ENCODE results near the gene CHPT1. TPM values are rescaled to one million over a fixed set of nuclear protein-coding genes. Genes with fewer than 3 reads are reported as not detected.
"Not testable (repeated sequence)": the region's sequence is repeated elsewhere in the genome, so short reads cannot be mapped to it uniquely, and the experiment has no call there.

CHPT1 gene
- 27.8 and 31.2 TPM in 2 replicates for total RNA-seq (2014; rRNA removed; shearing (Covaris generic))

DNA sequence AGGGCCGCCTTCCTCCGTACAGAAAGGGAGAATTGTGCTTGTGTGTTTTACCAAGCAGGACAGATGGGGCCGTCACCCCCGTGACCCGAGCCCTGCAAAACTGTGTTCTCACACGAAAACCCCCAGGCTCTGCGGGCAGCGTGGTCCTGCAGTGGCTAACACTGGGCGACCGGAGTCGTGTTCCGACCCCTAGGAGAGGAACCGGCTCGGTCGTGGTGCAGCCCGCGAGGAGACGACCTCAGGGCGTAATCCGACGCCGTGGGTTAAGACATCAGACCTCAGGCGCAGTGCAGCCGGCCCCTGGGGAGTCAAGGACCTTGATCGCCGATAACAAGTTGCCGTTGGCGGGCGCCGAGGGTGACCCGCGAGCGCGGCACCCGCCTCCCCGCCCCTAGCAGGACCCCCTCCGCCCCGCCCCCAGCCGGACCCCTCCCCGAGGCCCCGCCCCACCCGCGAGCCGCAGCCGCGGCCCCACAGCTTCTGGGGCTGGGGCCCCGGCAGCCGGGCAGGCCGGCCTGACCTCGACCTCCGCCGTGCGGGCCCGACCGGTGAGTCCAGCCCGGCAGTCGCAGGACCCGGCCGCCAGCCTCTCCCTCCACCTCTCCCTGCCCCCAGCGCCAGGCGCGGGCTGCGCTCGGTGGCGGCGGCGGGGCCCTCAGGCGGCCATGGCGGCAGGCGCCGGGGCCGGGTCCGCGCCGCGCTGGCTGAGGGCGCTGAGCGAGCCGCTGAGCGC, at the start of gene CHPT1:
Gene CHPT1 (plus strand): TSS at position 444 of the 733 bp plus-strand sequence. CDS start 222 bp downstream, at position 666.
- H3K4me3 ChIP-seq (ENCODE audit: insufficient read depth, low read depth, low read length) = peak within 1 kb of the TSS; percentile 94
- peak; percentile 94 for DNase-seq
- H3K36me3 ChIP-seq (replicated peaks; ENCODE audit: control insufficient read depth, insufficient read depth, low read length) = no peaks in the 10 kb centered on the region
- H3K27me3 ChIP-seq (ENCODE audit: control insufficient read depth, insufficient read depth, low read length) = peaks cover 7% of the 10 kb centered on the region

DNA sequence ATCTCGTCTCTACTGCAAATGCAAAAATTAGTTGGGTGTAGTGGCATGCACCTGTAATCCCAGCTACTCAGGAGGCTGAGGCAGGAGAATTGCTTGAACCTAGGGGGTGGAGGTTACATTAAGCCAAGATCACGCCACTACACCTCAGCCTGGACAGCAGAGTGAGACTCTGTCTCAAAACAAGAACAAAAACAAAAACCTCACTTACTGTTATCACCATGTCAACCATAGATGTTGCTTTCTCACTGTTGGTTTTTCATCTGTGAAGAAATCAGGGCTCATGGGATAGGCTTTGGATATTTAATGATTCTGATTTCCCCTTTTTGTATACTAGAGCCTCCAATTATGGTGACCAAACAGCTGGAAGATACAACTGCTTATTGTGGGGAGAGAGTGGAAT, 49.7 kb upstream of the CHPT1 start:
- DNase-seq = no peak
- Histone ChIP-seq H3K36me3 (replicated peaks; ENCODE audit: control insufficient read depth, insufficient read depth, low read length) (no peaks in the 10 kb centered on the region), H3K27me3 (ENCODE audit: control insufficient read depth, insufficient read depth, low read length) (peaks cover 3% of the 10 kb centered on the region), H3K4me3 (ENCODE audit: insufficient read depth, low read depth, low read length) (no peak overlapping the region)

DNA sequence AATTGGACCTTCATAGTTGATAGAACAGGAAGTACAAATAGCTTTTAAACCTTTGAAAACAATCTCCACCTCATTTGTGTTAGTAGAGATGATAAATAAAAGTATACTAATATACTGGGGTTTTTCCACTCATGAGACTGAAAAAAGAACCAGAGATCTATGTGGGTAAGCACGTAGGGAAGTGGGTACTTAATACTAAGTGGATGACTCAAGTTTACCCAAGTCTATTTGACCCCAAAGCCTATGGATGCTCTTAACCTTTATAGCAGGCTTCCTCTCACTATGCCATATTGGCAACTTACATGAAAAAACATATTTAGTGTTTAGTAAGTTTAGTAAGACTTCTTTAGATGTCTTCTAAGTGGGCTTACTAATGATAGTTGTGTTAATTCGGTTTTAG, 49.2 kb upstream of the CHPT1 start:
- DNase-seq = no peak
- Histone ChIP-seq H3K36me3 (replicated peaks; ENCODE audit: control insufficient read depth, insufficient read depth, low read length) (no peaks in the 10 kb centered on the region), H3K4me3 (ENCODE audit: insufficient read depth, low read depth, low read length) (no peak overlapping the region), H3K27me3 (ENCODE audit: control insufficient read depth, insufficient read depth, low read length) (no peaks in the 10 kb centered on the region)

DNA sequence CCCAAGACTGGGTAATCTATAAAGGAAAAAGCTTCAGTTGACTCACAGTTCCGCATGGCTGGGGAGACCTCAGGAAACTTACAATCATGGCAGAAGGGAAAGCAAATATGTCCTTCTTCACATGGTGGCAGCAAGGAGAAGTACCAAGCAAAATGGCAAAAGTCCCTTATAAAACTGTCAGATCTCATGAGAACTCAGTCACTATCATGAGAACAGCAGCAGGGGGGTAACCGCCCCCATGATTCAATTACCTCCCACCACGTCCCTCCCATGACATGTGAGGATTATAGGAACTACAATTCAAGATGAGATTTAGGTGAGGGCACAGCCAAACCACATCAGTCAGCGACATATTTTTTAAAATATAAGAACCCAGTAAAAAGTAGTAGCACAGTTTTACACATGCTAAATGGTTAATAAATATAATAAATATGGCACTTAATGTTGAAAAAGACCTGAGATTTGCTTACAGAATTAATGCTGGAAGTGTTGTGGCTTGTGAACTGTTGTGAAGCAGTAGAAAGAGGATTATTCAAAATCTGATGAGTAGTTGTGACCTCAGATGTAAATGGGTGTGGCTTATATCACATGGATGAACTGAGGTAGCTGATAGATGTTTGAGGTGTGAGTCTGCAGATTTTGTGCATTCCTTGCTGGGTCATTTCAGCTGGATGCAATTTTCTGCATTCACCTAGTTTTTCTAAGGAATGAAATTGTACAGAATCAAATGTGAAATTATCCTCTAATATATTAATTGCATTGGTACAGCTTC, 46.9 kb upstream of the CHPT1 start:
- Histone ChIP-seq H3K4me3 (ENCODE audit: insufficient read depth, low read depth, low read length) (no peak overlapping the region), H3K27me3 (ENCODE audit: control insufficient read depth, insufficient read depth, low read length) (no peaks in the 10 kb centered on the region), H3K36me3 (replicated peaks; ENCODE audit: control insufficient read depth, insufficient read depth, low read length) (no peaks in the 10 kb centered on the region)
- DNase-seq = no peak

DNA sequence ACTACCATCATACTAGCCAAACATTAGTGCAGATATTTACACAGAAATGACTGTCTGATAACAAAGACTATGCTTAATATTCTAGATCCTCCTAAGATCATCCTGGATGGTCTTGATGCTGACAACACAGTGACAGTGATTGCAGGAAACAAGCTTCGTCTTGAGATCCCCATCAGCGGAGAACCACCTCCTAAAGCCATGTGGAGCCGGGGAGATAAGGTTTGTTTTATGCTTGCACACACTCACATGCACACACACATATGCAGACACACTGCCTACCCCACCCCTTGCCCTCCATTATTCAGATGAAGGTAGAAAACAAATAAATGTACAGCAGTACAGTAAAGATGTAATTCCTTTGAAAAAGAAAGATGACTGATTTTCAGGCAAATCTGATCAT, 44.4 kb upstream of the CHPT1 start:
- no peak overlapping the region for H3K4me3 ChIP-seq (ENCODE audit: insufficient read depth, low read depth, low read length)
- no peaks in the 10 kb centered on the region for H3K36me3 ChIP-seq (replicated peaks; ENCODE audit: control insufficient read depth, insufficient read depth, low read length)
- no peaks in the 10 kb centered on the region for H3K27me3 ChIP-seq (ENCODE audit: control insufficient read depth, insufficient read depth, low read length)
- DNase-seq = no peak

DNA sequence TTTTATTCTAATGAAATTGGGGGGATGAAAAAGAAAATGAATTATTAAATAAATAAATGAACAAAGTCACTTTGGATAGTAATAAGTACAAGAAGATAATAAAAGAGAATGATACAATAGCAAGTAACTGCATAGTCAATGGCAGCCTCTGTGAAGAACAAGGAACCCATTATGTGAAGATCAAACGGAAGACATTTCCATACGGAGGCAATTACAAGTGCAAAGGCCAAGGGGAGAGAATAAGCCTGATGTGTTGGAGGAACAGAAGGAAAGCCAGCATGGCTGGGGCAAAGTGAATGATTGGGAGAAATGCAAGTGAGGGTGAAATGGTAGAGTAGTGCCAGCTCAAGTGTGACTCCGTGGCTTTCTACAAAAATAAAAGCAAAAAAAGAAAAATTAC, 43.9 kb upstream of the CHPT1 start:
- Histone ChIP-seq H3K4me3 (ENCODE audit: insufficient read depth, low read depth, low read length) (no peak overlapping the region), H3K27me3 (ENCODE audit: control insufficient read depth, insufficient read depth, low read length) (no peaks in the 10 kb centered on the region), H3K36me3 (replicated peaks; ENCODE audit: control insufficient read depth, insufficient read depth, low read length) (no peaks in the 10 kb centered on the region)
- no peak for DNase-seq

DNA sequence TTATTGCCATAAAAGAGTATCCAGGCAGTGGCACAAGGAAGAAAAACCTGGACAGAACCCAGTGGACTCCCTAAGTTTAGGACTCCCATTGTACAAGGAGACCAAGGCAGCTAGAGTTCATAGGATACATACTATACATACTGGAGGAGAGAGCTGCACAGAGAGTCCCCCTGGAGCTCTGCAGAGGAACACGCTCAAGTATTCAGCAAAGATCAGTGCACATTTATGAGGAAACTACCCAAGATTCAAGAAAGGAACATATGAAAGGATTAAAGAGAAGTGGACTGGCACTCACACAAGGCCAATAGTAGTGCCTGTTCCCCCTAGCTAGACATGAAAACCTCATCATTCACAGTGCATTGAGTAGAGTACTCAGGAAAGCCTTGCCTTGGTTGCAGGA, 43.0 kb upstream of the CHPT1 start:
- Histone ChIP-seq H3K36me3 (replicated peaks; ENCODE audit: control insufficient read depth, insufficient read depth, low read length) (no peaks in the 10 kb centered on the region), H3K27me3 (ENCODE audit: control insufficient read depth, insufficient read depth, low read length) (no peaks in the 10 kb centered on the region), H3K4me3 (ENCODE audit: insufficient read depth, low read depth, low read length) (no peak overlapping the region)
- DNase-seq = no peak

DNA sequence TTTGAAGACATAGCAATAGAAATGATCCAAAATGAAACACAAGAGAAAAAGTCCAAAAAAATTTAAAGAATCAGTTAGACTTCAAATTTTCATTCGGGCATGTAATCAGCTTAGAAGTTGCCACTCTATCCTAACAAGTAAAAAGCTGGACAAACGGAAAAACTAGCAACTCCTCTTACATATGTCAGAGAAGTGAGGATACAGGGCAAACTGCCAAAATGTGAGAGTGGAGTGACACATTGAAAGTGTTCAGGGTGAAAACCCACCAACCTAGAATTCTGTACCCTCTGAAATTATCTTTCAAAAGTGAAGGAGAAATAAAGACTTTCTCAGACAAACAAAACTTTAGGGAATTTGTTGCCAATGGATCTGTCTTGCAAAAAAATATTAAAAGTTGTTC, 42.0 kb upstream of the CHPT1 start:
- no peak for DNase-seq
- no peaks in the 10 kb centered on the region for H3K27me3 ChIP-seq (ENCODE audit: control insufficient read depth, insufficient read depth, low read length)
- H3K36me3 ChIP-seq (replicated peaks; ENCODE audit: control insufficient read depth, insufficient read depth, low read length) = no peaks in the 10 kb centered on the region
- H3K4me3 ChIP-seq (ENCODE audit: insufficient read depth, low read depth, low read length) = no peak overlapping the region

DNA sequence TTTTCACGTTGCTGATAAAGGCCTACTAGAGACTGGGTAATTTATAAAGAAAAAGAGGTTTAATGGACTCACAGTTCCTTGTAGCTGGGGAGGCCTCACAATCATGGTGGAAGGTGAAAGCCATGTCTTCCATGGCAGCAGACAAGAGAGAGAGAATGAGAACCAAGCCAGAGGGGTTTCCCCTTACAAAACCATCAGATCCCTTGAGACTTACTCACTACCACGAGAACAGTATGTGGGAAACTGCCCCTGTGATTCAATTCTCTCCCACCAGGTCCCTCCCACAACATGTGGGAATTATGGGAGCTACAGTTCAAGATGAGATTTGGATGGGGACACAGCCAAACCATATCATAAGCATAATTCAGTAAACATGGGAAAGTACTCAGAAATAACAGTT, 36.8 kb upstream of the CHPT1 start:
- H3K36me3 ChIP-seq (replicated peaks; ENCODE audit: control insufficient read depth, insufficient read depth, low read length); H3K4me3 ChIP-seq (ENCODE audit: insufficient read depth, low read depth, low read length); H3K27me3 ChIP-seq (ENCODE audit: control insufficient read depth, insufficient read depth, low read length); DNase-seq: not testable (repeated sequence)

DNA sequence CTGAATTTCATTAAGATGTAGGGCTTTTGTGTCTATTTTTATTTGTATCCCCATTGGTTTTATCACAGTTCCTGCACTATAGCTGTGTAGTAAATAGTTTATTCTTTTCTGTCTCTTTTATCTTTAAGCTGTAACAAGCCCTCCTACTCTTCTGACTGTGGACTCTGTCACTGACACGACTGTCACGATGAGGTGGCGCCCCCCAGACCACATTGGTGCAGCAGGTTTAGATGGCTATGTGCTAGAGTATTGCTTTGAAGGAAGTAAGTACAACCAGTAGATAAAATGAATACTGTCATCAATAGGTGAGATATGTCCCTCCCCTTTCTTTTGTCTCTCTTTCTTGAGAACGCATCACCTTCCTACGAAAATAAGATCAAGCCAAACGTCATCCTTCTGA, 34.1 kb upstream of the CHPT1 start:
- no peaks in the 10 kb centered on the region for H3K27me3 ChIP-seq (ENCODE audit: control insufficient read depth, insufficient read depth, low read length)
- no peaks in the 10 kb centered on the region for H3K36me3 ChIP-seq (replicated peaks; ENCODE audit: control insufficient read depth, insufficient read depth, low read length)
- no peak for DNase-seq

DNA sequence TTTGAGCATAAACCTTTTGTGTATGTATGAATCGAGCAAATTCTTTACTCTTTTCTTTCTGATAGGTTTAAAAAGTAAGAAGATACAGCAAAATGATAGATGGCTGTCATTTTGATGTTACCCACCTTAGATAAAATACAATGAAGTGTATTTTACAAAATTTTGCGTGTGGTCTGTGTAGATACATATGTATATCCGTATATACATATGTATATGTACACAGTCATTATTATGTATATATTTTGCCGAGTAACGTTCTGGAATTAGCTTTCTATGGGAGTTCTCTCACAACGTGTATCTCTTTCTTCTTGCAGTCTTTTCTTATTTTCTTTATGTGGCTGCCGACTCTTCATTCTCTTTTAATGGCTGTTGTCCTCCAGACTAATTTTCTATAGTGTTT, 32.4 kb upstream of the CHPT1 start:
- no peaks in the 10 kb centered on the region for H3K27me3 ChIP-seq (ENCODE audit: control insufficient read depth, insufficient read depth, low read length)
- no peaks in the 10 kb centered on the region for H3K36me3 ChIP-seq (replicated peaks; ENCODE audit: control insufficient read depth, insufficient read depth, low read length)
- no peak overlapping the region for H3K4me3 ChIP-seq (ENCODE audit: insufficient read depth, low read depth, low read length)
- DNase-seq = no peak

More for the DNA sequence above, 34.1 kb upstream of the CHPT1 start:
- no peak overlapping the region for H3K4me3 ChIP-seq (ENCODE audit: insufficient read depth, low read depth, low read length)

DNA sequence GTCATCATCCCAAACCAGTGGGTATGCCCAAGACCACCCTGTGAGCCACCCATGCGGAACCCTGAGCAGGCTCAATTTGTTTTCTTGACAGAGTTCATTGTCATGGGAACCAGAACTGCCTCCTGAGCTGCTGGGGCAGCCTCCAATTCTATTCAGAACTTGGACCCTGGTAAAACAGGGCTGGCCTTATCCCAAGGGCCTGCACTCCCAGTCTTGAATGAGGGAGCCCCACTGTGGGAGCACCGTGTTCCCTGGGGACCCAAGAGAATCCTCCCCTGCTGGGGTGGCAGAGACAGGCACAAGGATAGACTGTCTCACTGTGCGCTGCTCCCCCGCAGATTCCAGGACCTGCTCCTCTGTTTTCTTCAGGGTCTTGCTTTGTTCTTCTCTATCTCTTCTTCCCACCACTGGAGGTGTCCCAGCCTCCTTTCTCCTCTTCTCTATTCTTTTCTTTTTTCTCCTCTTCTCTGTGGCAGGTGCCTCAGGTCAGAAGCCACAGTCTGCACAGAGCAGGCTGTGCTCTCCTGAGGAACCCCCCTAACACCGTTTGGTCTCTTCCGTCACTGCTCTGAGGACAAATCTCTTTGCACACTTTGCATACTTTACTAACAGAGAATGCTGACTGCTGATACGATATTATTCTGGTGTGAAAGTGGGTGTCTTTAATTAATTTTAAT, 31.2 kb upstream of the CHPT1 start:
- Histone ChIP-seq H3K36me3 (replicated peaks; ENCODE audit: control insufficient read depth, insufficient read depth, low read length) (no peaks in the 10 kb centered on the region), H3K27me3 (ENCODE audit: control insufficient read depth, insufficient read depth, low read length) (no peaks in the 10 kb centered on the region), H3K4me3 (ENCODE audit: insufficient read depth, low read depth, low read length) (no peak overlapping the region)
- DNase-seq = no peak

DNA sequence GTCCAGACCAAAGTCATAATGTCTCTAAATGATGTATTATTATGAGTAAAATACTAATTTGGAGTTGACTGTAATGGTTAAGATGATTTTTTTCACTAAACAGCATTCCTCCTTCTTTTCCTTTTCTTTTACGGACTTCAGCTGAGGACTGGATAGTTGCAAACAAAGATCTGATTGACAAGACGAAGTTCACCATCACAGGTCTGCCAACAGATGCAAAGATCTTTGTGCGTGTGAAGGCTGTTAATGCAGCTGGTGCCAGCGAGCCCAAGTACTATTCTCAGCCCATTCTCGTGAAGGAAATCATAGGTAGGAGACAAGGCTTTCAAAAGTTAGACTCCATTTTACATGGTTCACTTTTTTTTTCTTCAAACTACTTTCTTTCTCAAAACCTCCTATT, 29.8 kb upstream of the CHPT1 start:
- no peak overlapping the region for H3K4me3 ChIP-seq (ENCODE audit: insufficient read depth, low read depth, low read length)
- no peaks in the 10 kb centered on the region for H3K27me3 ChIP-seq (ENCODE audit: control insufficient read depth, insufficient read depth, low read length)
- no peak for DNase-seq

DNA sequence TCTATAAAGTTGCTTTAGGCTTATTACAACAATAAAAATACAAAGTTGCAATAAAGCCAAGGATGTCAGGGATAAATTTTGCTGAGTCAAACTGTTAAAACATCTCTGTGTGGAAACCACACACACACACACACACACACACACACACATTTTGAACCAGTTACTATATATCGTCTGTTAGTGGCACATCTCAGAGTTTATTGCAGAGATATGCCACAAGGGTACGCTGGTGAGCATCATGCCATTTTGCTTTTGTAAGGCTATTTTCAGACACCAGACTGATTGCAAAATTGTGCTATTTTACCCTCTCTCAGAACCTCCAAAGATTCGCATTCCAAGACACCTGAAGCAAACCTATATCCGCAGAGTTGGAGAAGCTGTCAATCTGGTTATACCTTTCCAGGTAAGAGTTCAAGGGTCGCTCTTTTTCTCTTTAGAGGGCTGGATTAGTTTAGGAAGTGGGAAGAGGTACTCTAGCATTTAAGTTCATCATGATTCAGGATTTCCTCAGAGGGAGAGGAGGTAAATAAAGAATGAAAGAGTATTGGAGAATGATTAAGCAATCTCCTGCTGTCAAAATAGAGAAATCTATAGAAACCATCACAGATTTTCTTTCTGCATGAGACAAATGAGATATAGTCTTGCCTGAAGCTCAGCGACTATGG, 27.3 kb upstream of the CHPT1 start:
- DNase-seq = peak; percentile 14
- H3K4me3 ChIP-seq (ENCODE audit: insufficient read depth, low read depth, low read length) = no peak overlapping the region
- no peaks in the 10 kb centered on the region for H3K27me3 ChIP-seq (ENCODE audit: control insufficient read depth, insufficient read depth, low read length)

More for the DNA sequence above, 29.8 kb upstream of the CHPT1 start:
- no peaks in the 10 kb centered on the region for H3K36me3 ChIP-seq (replicated peaks; ENCODE audit: control insufficient read depth, insufficient read depth, low read length)

More for the DNA sequence above, 27.3 kb upstream of the CHPT1 start:
- H3K36me3 ChIP-seq (replicated peaks; ENCODE audit: control insufficient read depth, insufficient read depth, low read length) = no peaks in the 10 kb centered on the region

Measured in H7 (cell line).